ENCODE data around the gene CIDEB. TPM values are rescaled to one million over a fixed set of nuclear protein-coding genes. Genes with fewer than 3 reads are reported as not detected.

Gene CIDEB
- polyA plus RNA-seq, 1 donor from 2014 or later, result not detected

- TF ChIP-seq TAF1 (IDR thresholded peaks at IDR 0.05; ENCODE audit: low read depth), result no peak
- no peak for TF ChIP-seq SMC3 (conservative IDR thresholded peaks at IDR 0.05; ENCODE audit: poor library complexity)
- TF ChIP-seq RAD21 (conservative IDR thresholded peaks at IDR 0.05), result no peak
- no peak for TF ChIP-seq EZH2 (IDR thresholded peaks at IDR 0.05; ENCODE audit: borderline replicate concordance, insufficient read depth, low read length, poor library complexity, severe bottlenecking)
- no peak for TF ChIP-seq EP300 (conservative IDR thresholded peaks at IDR 0.05; ENCODE audit: poor library complexity, severe bottlenecking)
- no peak for TF ChIP-seq POLR2AphosphoS5 (IDR thresholded peaks at IDR 0.05)
- no peak for TF ChIP-seq MXI1 (conservative IDR thresholded peaks at IDR 0.05; ENCODE audit: poor library complexity, severe bottlenecking)
- TF ChIP-seq REST (IDR thresholded peaks at IDR 0.05; ENCODE audit: borderline replicate concordance), result no peak
- TF ChIP-seq CTCF (IDR thresholded peaks at IDR 0.05; ENCODE audit: poor library complexity, severe bottlenecking), result no peak
- H3K79me2 ChIP-seq (replicated peaks; ENCODE audit: insufficient read depth, low read length), result no peaks in the 10 kb centered on the region
- H3K9me2 ChIP-seq (ENCODE audit: insufficient read depth, low read length), result no peaks in the 10 kb centered on the region
- H2AFZ ChIP-seq (ENCODE audit: low read depth, low read length), result no peak overlapping the region
- H3K4me3 ChIP-seq (ENCODE audit: low read length), result no peak overlapping the region
- no peaks in the 10 kb centered on the region for H3K27me3 ChIP-seq (ENCODE audit: insufficient read depth, low read depth, low read length)
- H3K36me3 ChIP-seq (ENCODE audit: insufficient read depth, low read length), result no peaks in the 10 kb centered on the region
- no peak overlapping the region for H3K4me2 ChIP-seq (ENCODE audit: low read length)
- no peaks in the 10 kb centered on the region for H3K9me3 ChIP-seq (ENCODE audit: low read length)
- H3K9ac ChIP-seq (ENCODE audit: low read length), result no peak overlapping the region
- H3F3A ChIP-seq (ENCODE audit: insufficient read depth, low read length, poor library complexity, severe bottlenecking), result no peaks in the 10 kb centered on the region
- no peak overlapping the region for H3K27ac ChIP-seq (ENCODE audit: low read length)
- no peaks in the 10 kb centered on the region for H4K20me1 ChIP-seq (ENCODE audit: insufficient read depth)
These were observed 17.0 kb downstream of the CIDEB start for GRCh38 chr14:24290746-24291145.

GRCh38 chr14:24289649-24290280 is 18.0 kb downstream of the CIDEB start:
- Histone ChIP-seq H3K9me3 (ENCODE audit: low read length) (no peaks in the 10 kb centered on the region), H3K27me3 (ENCODE audit: insufficient read depth, low read depth, low read length) (no peaks in the 10 kb centered on the region), H3K9ac (ENCODE audit: low read length) (no peak overlapping the region), H4K20me1 (ENCODE audit: insufficient read depth) (no peaks in the 10 kb centered on the region), H3K27ac (ENCODE audit: low read length) (no peak overlapping the region), H3K4me3 (ENCODE audit: low read length) (no peak overlapping the region), H3F3A (ENCODE audit: insufficient read depth, low read length, poor library complexity, severe bottlenecking) (no peaks in the 10 kb centered on the region), H2AFZ (ENCODE audit: low read depth, low read length) (no peak overlapping the region), H3K79me2 (replicated peaks; ENCODE audit: insufficient read depth, low read length) (no peaks in the 10 kb centered on the region), H3K9me2 (ENCODE audit: insufficient read depth, low read length) (no peaks in the 10 kb centered on the region), H3K4me2 (ENCODE audit: low read length) (no peak overlapping the region), H3K36me3 (ENCODE audit: insufficient read depth, low read length) (no peaks in the 10 kb centered on the region)
- TF ChIP-seq MXI1 (conservative IDR thresholded peaks at IDR 0.05; ENCODE audit: poor library complexity, severe bottlenecking) (no peak), CTCF (IDR thresholded peaks at IDR 0.05; ENCODE audit: poor library complexity, severe bottlenecking) (no peak), POLR2AphosphoS5 (IDR thresholded peaks at IDR 0.05) (no peak), EP300 (conservative IDR thresholded peaks at IDR 0.05; ENCODE audit: poor library complexity, severe bottlenecking) (no peak), TAF1 (IDR thresholded peaks at IDR 0.05; ENCODE audit: low read depth) (no peak), SMC3 (conservative IDR thresholded peaks at IDR 0.05; ENCODE audit: poor library complexity) (no peak), RAD21 (conservative IDR thresholded peaks at IDR 0.05) (no peak), EZH2 (IDR thresholded peaks at IDR 0.05; ENCODE audit: borderline replicate concordance, insufficient read depth, low read length, poor library complexity, severe bottlenecking) (no peak), REST (IDR thresholded peaks at IDR 0.05; ENCODE audit: borderline replicate concordance) (no peak)

All from neural cell (in vitro differentiated cells).